OCI-LY7 (cell line): ENCODE results near the gene KAT6B.

Experiments
- CTCF ChIP-seq: fragments of 200-600 bp; sonication (generic); conservative IDR thresholded peaks from 2 replicates; pipeline ENCODE4 v1.5.1; 2014; ENCODE audit warnings: mild to moderate bottlenecking, antibody characterized with exemption, low read length, moderate library complexity, mixed read lengths
- EZH2phosphoT487 ChIP-seq: fragments of 200-600 bp; sonication (generic); IDR thresholded peaks from 2 replicates; pipeline ENCODE4 v1.6.1; 2018; ENCODE audit warnings: low read depth, borderline replicate concordance, mild to moderate bottlenecking, mixed run types, antibody characterized with exemption, low read length, moderate library complexity, mixed read lengths

- TF ChIP-seq CTCF: no peak
- no peak for TF ChIP-seq EZH2phosphoT487
These were observed 1.3 kb downstream of the KAT6B start for GRCh38 chr10:74827694-74828093.
